H9 (cell line): ENCODE measurements around the gene DIP2C. TPM values are rescaled to one million over a fixed set of nuclear protein-coding genes. Genes with fewer than 3 reads are reported as not detected.

Source experiments
- DNase-seq: peaks from one replicate; pipeline ENCODE4 v3.0.0-alpha.2; 2017
- H2AFZ ChIP-seq: one replicate; pipeline ENCODE4 v1.6.1; 2013; ENCODE audit warnings: mild to moderate bottlenecking, low read length, control low read depth, moderate library complexity
- H2AK5ac ChIP-seq: 2 replicates; pipeline ENCODE4 v1.6.1; 2013; ENCODE audit warnings: low read length, control low read depth, mixed read lengths; ENCODE audit not compliant: insufficient read length
- H2BK120ac ChIP-seq: one replicate; pipeline ENCODE4 v1.6.1; 2013; ENCODE audit warnings: low read depth, mild to moderate bottlenecking, low read length, control low read depth, inconsistent platforms; ENCODE audit not compliant: poor library complexity, severe bottlenecking
- H2BK12ac ChIP-seq: 2 replicates; pipeline ENCODE4 v1.6.1; 2013; ENCODE audit warnings: low read length, control low read depth, mixed read lengths, low read depth; ENCODE audit not compliant: insufficient read length
- H2BK15ac ChIP-seq: 2 replicates; pipeline ENCODE4 v1.6.1; 2013; ENCODE audit warnings: low read depth, low read length, control low read depth
- H2BK20ac ChIP-seq: one replicate; pipeline ENCODE4 v1.6.1; 2013; ENCODE audit warnings: low read depth, mild to moderate bottlenecking, low read length, control low read depth, inconsistent platforms; ENCODE audit not compliant: poor library complexity, severe bottlenecking
- H2BK5ac ChIP-seq: 2 replicates; pipeline ENCODE4 v1.6.1; 2013; ENCODE audit warnings: low read length, control low read depth, mixed read lengths; ENCODE audit not compliant: insufficient read length
- H3K14ac ChIP-seq: 2 replicates; pipeline ENCODE4 v1.6.1; 2013; ENCODE audit warnings: low read length, control low read depth; ENCODE audit not compliant: insufficient read depth
- H3K18ac ChIP-seq: 2 replicates; pipeline ENCODE4 v1.6.1; 2013; ENCODE audit warnings: low read depth, mild to moderate bottlenecking, mixed read lengths, low read length, control low read depth; ENCODE audit not compliant: insufficient read length
- H3K23ac ChIP-seq: 2 replicates; pipeline ENCODE4 v1.6.1; 2013; ENCODE audit warnings: low read length, control low read depth, mixed read lengths, low read depth; ENCODE audit not compliant: insufficient read length
- H3K23me2 ChIP-seq: 2 replicates; pipeline ENCODE4 v1.6.1; 2013; ENCODE audit warnings: low read depth, mild to moderate bottlenecking, mixed read lengths, low read length, control low read depth; ENCODE audit not compliant: insufficient read length, poor library complexity, severe bottlenecking
- H3K27ac ChIP-seq: 2 replicates; pipeline ENCODE4 v1.5.1; 2013; ENCODE audit warnings: low read length, control low read depth, mixed read lengths, low read depth; ENCODE audit not compliant: insufficient read length
- H3K27me3 ChIP-seq: 2 replicates; pipeline ENCODE4 v1.6.1; 2013; ENCODE audit warnings: low read length, control low read depth, inconsistent platforms; ENCODE audit not compliant: insufficient read depth
- H3K4ac ChIP-seq: 2 replicates; pipeline ENCODE4 v1.6.1; 2013; ENCODE audit warnings: low read depth, mild to moderate bottlenecking, control low read depth, inconsistent platforms, low read length, moderate library complexity
- H3K4me1 ChIP-seq: 2 replicates; pipeline ENCODE4 v1.6.1; 2013; ENCODE audit warnings: low read length, control low read depth, inconsistent platforms; ENCODE audit not compliant: insufficient read depth
- H3K4me2 ChIP-seq: 2 replicates; pipeline ENCODE4 v1.6.1; 2013; ENCODE audit warnings: low read length, control low read depth, mixed read lengths; ENCODE audit not compliant: insufficient read length, insufficient read depth
- H3K56ac ChIP-seq: 2 replicates; pipeline ENCODE4 v1.6.1; 2013; ENCODE audit warnings: low read depth, mild to moderate bottlenecking, mixed read lengths, low read length, control low read depth; ENCODE audit not compliant: insufficient read length
- H3K79me1 ChIP-seq: 2 replicates; pipeline ENCODE4 v1.6.1; 2013; ENCODE audit warnings: low read depth, mild to moderate bottlenecking, moderate library complexity, low read length, control low read depth, inconsistent platforms; ENCODE audit not compliant: insufficient read depth, poor library complexity, severe bottlenecking
- H3K79me2 ChIP-seq: 2 replicates; pipeline ENCODE4 v1.6.1; 2013; ENCODE audit warnings: low read length, control low read depth, inconsistent platforms; ENCODE audit not compliant: insufficient read depth
- H3K9ac ChIP-seq: 2 replicates; pipeline ENCODE4 v1.6.1; 2013; ENCODE audit warnings: low read length, control low read depth, mixed read lengths; ENCODE audit not compliant: insufficient read length; ENCODE audit errors: extremely low read depth
- H3K9me3 ChIP-seq: one replicate; pipeline ENCODE4 v1.6.1; 2013; ENCODE audit warnings: low read depth, low read length, inconsistent platforms; ENCODE audit not compliant: control insufficient read depth
- H3T11ph ChIP-seq: one replicate; pipeline ENCODE4 v1.6.1; 2013; ENCODE audit warnings: mild to moderate bottlenecking, low read length, control low read depth, inconsistent platforms
- H4K20me1 ChIP-seq: one replicate; pipeline ENCODE4 v1.6.1; 2013; ENCODE audit not compliant: control insufficient read depth, insufficient read length, insufficient read depth
- H4K5ac ChIP-seq: 2 replicates; pipeline ENCODE4 v1.6.1; 2013; ENCODE audit warnings: low read depth, mild to moderate bottlenecking, mixed read lengths, low read length, control low read depth; ENCODE audit not compliant: insufficient read length
- H4K8ac ChIP-seq: replicated peaks from 2 replicates; pipeline ENCODE4 v1.6.1; 2013; ENCODE audit warnings: low read length, control low read depth, mixed read lengths, low read depth; ENCODE audit not compliant: insufficient read length
- H4K91ac ChIP-seq: 2 replicates; pipeline ENCODE4 v1.6.1; 2013; ENCODE audit warnings: low read depth, mild to moderate bottlenecking, moderate library complexity, mixed read lengths, low read length, control low read depth; ENCODE audit not compliant: insufficient read length
- H3K27ac Mint-ChIP-seq, 3 experiments: 2 replicates in 2 of 3; 3 replicates in 1 of 3; pipeline ENCODE4 v1.8.0; 2020 to 2021; ENCODE audit warnings: mixed read lengths in 3 of 3, mild to moderate bottlenecking in 1 of 3, moderate library complexity in 1 of 3
- H3K27me3 Mint-ChIP-seq: 2 replicates; pipeline ENCODE4 v1.8.0; 2021; ENCODE audit warnings: low read depth, mild to moderate bottlenecking, moderate library complexity, mixed read lengths
- H3K36me3 Mint-ChIP-seq, 3 experiments: 2 replicates in 2 of 3; 3 replicates in 1 of 3; pipeline ENCODE4 v1.8.0; 2020 to 2021; ENCODE audit warnings: low read depth in 3 of 3, mixed read lengths in 3 of 3; ENCODE audit not compliant: insufficient read depth in 1 of 3
- H3K4me1 Mint-ChIP-seq, 2 experiments: 2 replicates each; pipeline ENCODE4 v1.8.0; 2020; ENCODE audit warnings: mixed read lengths in 2 of 2
- H3K4me3 Mint-ChIP-seq, 2 experiments: 2 replicates in 1 of 2; 3 replicates in 1 of 2; pipeline ENCODE4 v1.8.0; 2020 to 2021; ENCODE audit warnings: mild to moderate bottlenecking in 2 of 2, mixed read lengths in 2 of 2, moderate library complexity in 1 of 2
- H3K9me3 Mint-ChIP-seq, 2 experiments: 2 replicates in 1 of 2; 3 replicates in 1 of 2; pipeline ENCODE4 v1.8.0; 2020; ENCODE audit warnings: mild to moderate bottlenecking in 2 of 2, mixed read lengths in 2 of 2, moderate library complexity in 1 of 2
- CTCF ChIP-seq: fragments of 200-600 bp; sonication (generic); conservative IDR thresholded peaks from 3 replicates; pipeline ENCODE4 v1.8.0; 2021; ENCODE audit warnings: antibody characterized with exemption, mild to moderate bottlenecking
- WGBS: extraction: QIAGEN DNeasy Blood & Tissue Kit; methylation state at CpG from one replicate; pipeline ENCODE4 v1.1.7; 2013; ENCODE audit warnings: missing lambda C conversion rate, low lambda C conversion rate, mixed read lengths; ENCODE audit not compliant: insufficient read length; ENCODE audit errors: extremely low coverage; 5-methylcytosine and 5-hydroxymethylcytosine counted together
- total RNA-seq: library from RNA; stranded (reverse); gene quantifications from 2 replicates; pipeline ENCODE4 v1.2.1, GENCODE V29; 2021

DIP2C gene
- total RNA-seq, 1 experiment from 2014 or later, result 7.9 TPM

GRCh38 chr10:568848-569247 lies 120.6 kb downstream of the DIP2C start:
- TF ChIP-seq CTCF, result no peak
- no peaks in the 10 kb centered on the region for H3K23me2 ChIP-seq
- H4K8ac ChIP-seq, result no peak overlapping the region
- H2BK5ac ChIP-seq, result no peak overlapping the region
- peaks cover 4 to 13% of the 10 kb centered on the region in 2 experiments; a peak in 3 of 4 replicates for H3K4me1 Mint-ChIP-seq
- H3K4me1 ChIP-seq, result no peaks in the 10 kb centered on the region
- H3K27me3 Mint-ChIP-seq, result no peaks in the 10 kb centered on the region
- no peak overlapping the region for H3K23ac ChIP-seq
- no peak overlapping the region for H2BK12ac ChIP-seq
- no peaks in the 10 kb centered on the region for H4K20me1 ChIP-seq
- H3K4ac ChIP-seq, result no peak overlapping the region
- H4K91ac ChIP-seq, result no peak overlapping the region
- H3K79me2 ChIP-seq, result no peaks in the 10 kb centered on the region
- H3K27ac ChIP-seq, result no peak overlapping the region
- H3K14ac ChIP-seq, result no peak overlapping the region
- no peak overlapping the region for H3K4me2 ChIP-seq
- DNase-seq, result no peak
- no peak overlapping the region for H2BK20ac ChIP-seq
- no peak overlapping the region for H2BK120ac ChIP-seq
- no peak overlapping the region for H3K56ac ChIP-seq
- peaks cover 11 to 16% of the 10 kb centered on the region in 2 experiments; a peak in 4 of 5 replicates for H3K9me3 Mint-ChIP-seq
- no peak overlapping the region for H3K18ac ChIP-seq
- no peak overlapping the region for H3K4me3 Mint-ChIP-seq
- H2AFZ ChIP-seq, result no peak overlapping the region
- no peak overlapping the region for H2BK15ac ChIP-seq
- H4K5ac ChIP-seq, result no peak overlapping the region
- peaks cover 5% of the 10 kb centered on the region for H3K79me1 ChIP-seq
- no peaks in the 10 kb centered on the region for H3K27me3 ChIP-seq
- H3K9me3 ChIP-seq, result no peaks in the 10 kb centered on the region
- H3K9ac ChIP-seq, result no peak overlapping the region
- peaks cover 11 to 15% (median 13%) of the 10 kb centered on the region in 3 experiments for H3K36me3 Mint-ChIP-seq
- H3T11ph ChIP-seq, result no peak overlapping the region
- H3K27ac Mint-ChIP-seq, result no peak overlapping the region
- no peak overlapping the region for H2AK5ac ChIP-seq
- WGBS, result no CpG with 5 or more reads among the region's 7 CpGs
